HG02885 (cell line): ENCODE results near the gene GREM1.

Experiments used
- ATAC-seq: cut with Tn5 transposase; IDR thresholded peaks from one replicate; pipeline ENCODE4 v1.9.1; 2021; ENCODE audit warnings: mild to moderate bottlenecking; ENCODE audit not compliant: unreplicated experiment, poor library complexity

The GREM1 gene

GRCh38 chr15:32729700-32730395 is 12.0 kb downstream of the GREM1 start:
- no peak for ATAC-seq

GRCh38 chr15:32730677-32731654 is 13.2 kb downstream of the GREM1 start:
- no peak for ATAC-seq

- ATAC-seq: no peak
These were observed 14.9 kb downstream of the GREM1 start for GRCh38 chr15:32732574-32733157.

- no peak for ATAC-seq
These were observed 15.5 kb downstream of the GREM1 start for GRCh38 chr15:32733281-32733680.

GRCh38 chr15:32735989-32736700 is 18.3 kb downstream of the GREM1 start:
- no peak for ATAC-seq

GRCh38 chr15:32736701-32737061 is 18.9 kb downstream of the GREM1 start:
- ATAC-seq: no peak

GRCh38 chr15:32737304-32737703 is 19.5 kb downstream of the GREM1 start:
- ATAC-seq: no peak

GRCh38 chr15:32738666-32739065 is 20.9 kb downstream of the GREM1 start:
- ATAC-seq: no peak

- ATAC-seq: no peak
These were observed 21.8 kb downstream of the GREM1 start for GRCh38 chr15:32739522-32740063.

GRCh38 chr15:32743411-32744140 is 25.8 kb downstream of the GREM1 start:
- ATAC-seq: no peak

GRCh38 chr15:32746116-32746857 is 28.5 kb downstream of the GREM1 start:
- no peak for ATAC-seq

GRCh38 chr15:32747921-32748342 is 30.1 kb downstream of the GREM1 start:
- no peak for ATAC-seq

- no peak for ATAC-seq
These were observed 33.2 kb downstream of the GREM1 start for GRCh38 chr15:32750979-32751378.

- ATAC-seq: no peak
These were observed 39.6 kb downstream of the GREM1 start for GRCh38 chr15:32757426-32757825.

GRCh38 chr15:32763295-32763694 is 45.5 kb downstream of the GREM1 start:
- peak; percentile 47 for ATAC-seq

GRCh38 chr15:32765236-32765635 is 47.4 kb downstream of the GREM1 start:
- ATAC-seq: no peak

GRCh38 chr15:32766101-32766500 is 48.3 kb downstream of the GREM1 start:
- ATAC-seq: no peak

- no peak for ATAC-seq
These were observed 49.4 kb downstream of the GREM1 start for GRCh38 chr15:32767236-32767635.

- ATAC-seq: no peak
These were observed 56.2 kb downstream of the GREM1 start for GRCh38 chr15:32774022-32774421.
